GF-D8 (cell line): ENCODE measurements around the gene SELENOK.
"Not testable (repeated sequence)": the region's sequence is repeated elsewhere in the genome, so short reads cannot be mapped to it uniquely, and the experiment has no call there.

Experiments used
- DNase-seq: peaks from one replicate; lab custom pipeline; 2025; lab: John Stamatoyannopoulos, UW

SELENOK gene

GRCh38 chr3:53891497-53892285 lies at the start of gene SELENOK:
SELENOK (minus strand) TSS chr3:53891859.
- peak; percentile 96 for DNase-seq

GRCh38 chr3:53941184-53941583 lies 49.5 kb upstream of the SELENOK start:
- no peak for DNase-seq

- DNase-seq = no peak
These were observed 49.0 kb upstream of the SELENOK start for GRCh38 chr3:53940623-53941022.

- DNase-seq = no peak
These were observed 48.2 kb upstream of the SELENOK start for GRCh38 chr3:53939813-53940212.

GRCh38 chr3:53939086-53939582 lies 47.5 kb upstream of the SELENOK start:
- no peak for DNase-seq

- DNase-seq = no peak
These were observed 47.0 kb upstream of the SELENOK start for GRCh38 chr3:53938645-53939044.

GRCh38 chr3:53936347-53936746 lies 44.7 kb upstream of the SELENOK start:
- DNase-seq = no peak

- DNase-seq = no peak
These were observed 43.7 kb upstream of the SELENOK start for GRCh38 chr3:53935283-53935901.

- DNase-seq = not testable (repeated sequence)
These were observed 35.7 kb upstream of the SELENOK start for GRCh38 chr3:53927208-53927872.

GRCh38 chr3:53921296-53921695 lies 29.6 kb upstream of the SELENOK start:
- DNase-seq = no peak

GRCh38 chr3:53919741-53920140 lies 28.1 kb upstream of the SELENOK start:
- DNase-seq = no peak

GRCh38 chr3:53913401-53913800 lies 21.7 kb upstream of the SELENOK start:
- no peak for DNase-seq

- DNase-seq = no peak
These were observed 11.1 kb upstream of the SELENOK start for GRCh38 chr3:53902711-53903110.

- no peak for DNase-seq
These were observed 10.4 kb upstream of the SELENOK start for GRCh38 chr3:53902067-53902466.

- no peak for DNase-seq
These were observed 9.1 kb upstream of the SELENOK start for GRCh38 chr3:53900666-53901331.

GRCh38 chr3:53899750-53900149 lies 8.1 kb upstream of the SELENOK start:
- DNase-seq = no peak

GRCh38 chr3:53892286-53892637 lies 603 bp upstream of the SELENOK start:
- no peak for DNase-seq

- no peak for DNase-seq
These were observed 758 bp downstream of the SELENOK start for GRCh38 chr3:53890726-53891475.

- no peak for DNase-seq
These were observed 3.4 kb downstream of the SELENOK start for GRCh38 chr3:53888232-53888631.

- DNase-seq = no peak
These were observed 4.2 kb downstream of the SELENOK start for GRCh38 chr3:53887446-53887845.

GRCh38 chr3:53885239-53885638 lies 6.4 kb downstream of the SELENOK start:
- DNase-seq = no peak

GRCh38 chr3:53884623-53885022 lies 7.0 kb downstream of the SELENOK start:
- DNase-seq = no peak
